ENCODE measurements around the gene KCNK7.

KCNK7 gene

GRCh38 chr11:65558930-65559509 lies 36.6 kb downstream of the KCNK7 start:
- FAIRE-seq (no peak), DNase-seq (ENCODE audit: insufficient read length, low spot score) (no peak)

- FAIRE-seq (no peak), DNase-seq (ENCODE audit: insufficient read length, low spot score) (peak; percentile 72)
Observed at GRCh38 chr11:65558002-65558929, 37.3 kb downstream of the KCNK7 start, which contains the start of gene LTBP3. Gene LTBP3 (minus strand): TSS chr11:65558359. CDS start chr11:65557959, 400 bp downstream.

GRCh38 chr11:65557280-65558001 lies 38.2 kb downstream of the KCNK7 start:
- no peak for DNase-seq (ENCODE audit: insufficient read length, low spot score)
- FAIRE-seq: no peak

GRCh38 chr11:65556470-65557279 lies 38.9 kb downstream of the KCNK7 start:
- FAIRE-seq (no peak), DNase-seq (ENCODE audit: insufficient read length, low spot score) (no peak)

- DNase-seq (ENCODE audit: insufficient read length, low spot score) (no peak), FAIRE-seq (no peak)
Observed at GRCh38 chr11:65555693-65556231, 39.8 kb downstream of the KCNK7 start.

GRCh38 chr11:65554842-65555430 lies 40.7 kb downstream of the KCNK7 start:
- FAIRE-seq (no peak), DNase-seq (ENCODE audit: insufficient read length, low spot score) (no peak)

GRCh38 chr11:65554057-65554818 lies 41.4 kb downstream of the KCNK7 start:
- FAIRE-seq (no peak), DNase-seq (ENCODE audit: insufficient read length, low spot score) (no peak)

- FAIRE-seq: no peak
- no peak for DNase-seq (ENCODE audit: insufficient read length, low spot score)
Observed at GRCh38 chr11:65553301-65554001, 42.1 kb downstream of the KCNK7 start.

- no peak for DNase-seq (ENCODE audit: insufficient read length, low spot score)
- no peak for FAIRE-seq
Observed at GRCh38 chr11:65552388-65552951, 43.1 kb downstream of the KCNK7 start.

GRCh38 chr11:65551572-65552387 lies 43.8 kb downstream of the KCNK7 start:
- FAIRE-seq (peak; percentile 77), DNase-seq (ENCODE audit: insufficient read length, low spot score) (peak; percentile 89)

GRCh38 chr11:65549096-65549495 lies 46.5 kb downstream of the KCNK7 start:
- no peak for DNase-seq (ENCODE audit: insufficient read length, low spot score)
- FAIRE-seq: no peak

GRCh38 chr11:65548395-65548794 lies 47.2 kb downstream of the KCNK7 start:
- FAIRE-seq (no peak), DNase-seq (ENCODE audit: insufficient read length, low spot score) (no peak)

GRCh38 chr11:65547446-65548125 lies 48.0 kb downstream of the KCNK7 start:
- FAIRE-seq (no peak), DNase-seq (ENCODE audit: insufficient read length, low spot score) (no peak)

GRCh38 chr11:65546217-65546958 lies 49.2 kb downstream of the KCNK7 start:
- DNase-seq (ENCODE audit: insufficient read length, low spot score) (peak; percentile 99), FAIRE-seq (peak; percentile 68)

- DNase-seq (ENCODE audit: insufficient read length, low spot score): no peak
- no peak for FAIRE-seq
Observed at GRCh38 chr11:65545853-65546216, 49.8 kb downstream of the KCNK7 start.

Measured in GM19239 (cell line).